BLaER1 treated with 17β-estradiol and CSF1 and Interleukin-3, amounts not matched to agents 10 nM and 100 nM (cell line): ENCODE data around the gene GABBR2.
A peak's percentile ranks its signal among the peaks of the same experiment; 100 is the strongest.

Experiments
- H3K27ac ChIP-seq, 11 experiments: shearing (Covaris generic); formaldehyde crosslinking; 2 replicates each; pipeline ENCODE4 v1.8.1; 2022
- H3K27me3 ChIP-seq, 11 experiments: shearing (Covaris generic); formaldehyde crosslinking; 2 replicates each; pipeline ENCODE4 v1.8.1; 2022
- H3K36me3 ChIP-seq, 11 experiments: shearing (Covaris generic); formaldehyde crosslinking; 2 replicates each; pipeline ENCODE4 v1.8.1; 2022
- H3K4me1 ChIP-seq, 10 experiments: shearing (Covaris generic); formaldehyde crosslinking; 2 replicates each; pipeline ENCODE4 v1.8.1; 2022
- H3K4me2 ChIP-seq, 11 experiments: shearing (Covaris generic); formaldehyde crosslinking; 2 replicates each; pipeline ENCODE4 v1.8.1; 2022
- H3K4me3 ChIP-seq, 10 experiments: shearing (Covaris generic); formaldehyde crosslinking; 2 replicates each; pipeline ENCODE4 v1.8.1; 2022
- H3K9ac ChIP-seq, 11 experiments: shearing (Covaris generic); formaldehyde crosslinking; 2 replicates each; pipeline ENCODE4 v1.8.1; 2022
- H3K9me3 ChIP-seq, 11 experiments: shearing (Covaris generic); formaldehyde crosslinking; replicated peaks in 1 of 11; 2 replicates each; pipeline ENCODE4 v1.8.1; 2022
- H4K20me1 ChIP-seq, 11 experiments: shearing (Covaris generic); formaldehyde crosslinking; 2 replicates each; pipeline ENCODE4 v1.8.1; 2022
- Cebpa-rat ChIP-seq, 11 experiments: shearing (Covaris generic); IDR thresholded peaks; 2 replicates each; pipeline ENCODE4 v1.8.1; 2022

The GABBR2 gene

DNA sequence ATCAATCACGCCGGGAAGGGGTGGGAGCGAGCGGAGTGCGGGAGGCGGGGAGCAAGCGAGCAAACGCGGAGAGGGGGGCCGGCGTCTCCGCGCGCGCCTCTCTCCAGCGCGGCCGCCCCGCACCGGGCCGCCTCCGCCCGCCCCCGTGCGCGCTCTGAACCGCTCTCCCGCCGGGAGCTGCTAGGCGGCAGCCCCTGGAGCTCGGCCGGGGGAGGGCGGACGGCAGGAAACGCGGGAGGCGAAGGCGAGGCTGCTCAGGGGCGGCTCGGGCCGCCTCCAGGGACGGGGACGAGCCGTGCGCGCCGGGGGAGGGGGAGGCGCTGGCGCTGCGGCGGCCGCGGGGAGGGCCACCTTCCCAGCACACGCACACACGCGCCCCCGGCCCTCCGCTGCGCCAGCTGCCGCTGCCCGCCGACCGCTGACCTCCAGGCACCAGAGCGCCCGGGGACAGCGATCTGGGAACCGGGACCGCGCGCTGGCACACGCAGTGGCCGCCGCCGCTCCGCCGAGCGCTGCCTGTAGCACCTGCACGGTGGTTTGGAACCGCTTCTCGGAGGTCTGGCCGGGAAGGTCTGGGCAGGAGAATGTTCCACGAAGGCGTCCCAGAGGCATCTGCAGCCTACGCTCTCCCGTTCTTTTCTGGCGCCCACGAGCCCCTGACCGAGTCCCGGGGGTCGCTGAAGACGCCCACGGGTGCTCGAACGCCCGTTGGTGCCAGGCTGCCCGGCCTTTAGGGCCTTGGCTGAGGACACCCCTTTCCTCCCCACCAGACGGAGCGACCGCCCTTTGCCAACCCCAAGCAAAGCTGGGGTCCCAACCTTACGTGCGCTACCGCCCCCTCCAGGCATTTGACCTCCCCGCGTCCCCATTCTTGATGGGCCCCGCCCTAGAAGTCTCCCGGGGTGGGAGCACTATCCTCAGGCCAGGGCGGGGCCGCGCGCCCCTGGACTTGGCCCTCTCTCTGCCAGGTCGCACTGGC is at the start of gene GABBR2:
Gene GABBR2, minus strand, starts transcription at position 3 of the 979 bp plus-strand sequence. CDS start 198 bp downstream, outside the sequence.
- Histone ChIP-seq H3K4me3 (peak within 1 kb of the TSS; percentile 37 to 64 (median 54)), H3K36me3 (no peaks in the 10 kb centered on the region), H3K9ac (0 out of 22 replicates have a peak within 1 kb of the TSS, but pooled peaks of 1 of the 11 experiments have one; percentile 14), H3K9me3 (peaks cover 0 to 6% (median 0%) of the 10 kb centered on the region in 11 experiments; a peak in 1 of 22 replicates), H3K4me2 (peak within 1 kb of the TSS; percentile 64 to 97 (median 90)), H4K20me1 (peaks cover 0 to 37% (median 9%) of the 10 kb centered on the region in 11 experiments; a peak in 12 of 22 replicates), H3K4me1 (peaks cover 11 to 31% (median 19%) of the 10 kb centered on the region in 10 experiments; a peak in 18 of 20 replicates), H3K27me3 (peaks cover 49 to 67% (median 55%) of the 10 kb centered on the region in 11 experiments), H3K27ac (no peak within 1 kb of the TSS)
- TF ChIP-seq Cebpa-rat (IDR thresholded peaks at IDR 0.05), result no peak

DNA sequence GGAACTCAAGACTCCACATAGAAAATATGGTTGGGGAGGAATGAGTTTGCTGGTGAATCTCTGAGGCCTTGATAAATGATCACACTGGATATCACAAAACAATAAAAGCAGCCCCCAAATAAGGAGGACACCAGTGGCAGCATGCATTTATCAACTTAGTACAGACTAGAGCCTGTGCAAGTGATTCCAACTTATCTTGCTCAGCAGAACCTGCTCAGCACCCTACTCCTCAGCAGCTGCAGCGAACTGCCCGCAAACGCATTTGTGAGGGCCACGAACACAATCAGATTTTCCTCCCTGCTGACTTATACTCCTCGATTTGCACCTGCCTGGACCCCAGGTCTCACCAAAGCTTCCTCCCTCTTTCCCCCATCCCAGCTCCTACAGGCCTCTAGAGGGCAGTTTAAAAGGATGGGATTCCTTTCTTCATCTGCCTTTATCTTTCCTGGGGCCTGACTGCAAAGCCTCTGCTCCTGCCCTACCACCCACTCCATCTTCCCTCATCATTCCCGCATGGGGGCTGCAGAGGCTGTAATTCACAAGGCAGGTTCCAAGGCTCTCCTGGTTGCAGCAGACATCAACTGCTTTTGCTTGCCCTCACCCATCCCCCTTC is 46.4 kb upstream of the GABBR2 start:
- Histone ChIP-seq H3K9ac (no peak overlapping the region), H3K4me1 (peaks cover 0 to 8% (median 0%) of the 10 kb centered on the region in 10 experiments; a peak in 3 of 20 replicates), H3K9me3 (peaks cover 17 to 20% (median 18%) of the 10 kb centered on the region in 11 experiments; a peak in 21 of 22 replicates), H4K20me1 (no peaks in the 10 kb centered on the region), H3K27ac (no peak overlapping the region), H3K4me3 (no peak overlapping the region), H3K27me3 (no peaks in the 10 kb centered on the region), H3K4me2 (no peak overlapping the region), H3K36me3 (peaks cover 37 to 93% (median 85%) of the 10 kb centered on the region in 11 experiments)
- TF ChIP-seq Cebpa-rat (IDR thresholded peaks at IDR 0.05), result no peak

DNA sequence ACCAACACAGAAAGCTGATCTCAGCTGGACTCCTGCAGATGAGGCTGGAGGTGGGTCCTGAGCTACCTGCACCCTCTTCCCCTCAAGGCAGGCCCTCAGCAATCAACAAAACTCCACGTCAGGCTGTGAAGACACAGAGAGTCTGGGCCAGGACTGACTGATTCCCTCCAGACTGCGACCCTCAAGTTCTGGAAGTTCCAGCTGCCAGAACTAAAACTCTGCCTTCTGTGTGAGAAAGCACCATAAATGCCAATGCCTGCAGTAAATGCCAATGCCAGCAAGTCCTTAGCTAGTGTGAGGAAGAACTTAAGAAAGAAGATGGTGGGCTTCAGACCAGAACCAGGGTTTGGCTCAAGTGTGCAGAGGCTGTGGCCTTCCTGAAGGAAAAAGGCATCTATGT is 42.5 kb upstream of the GABBR2 start:
- Histone ChIP-seq H3K36me3 (peaks cover 35 to 98% (median 84%) of the 10 kb centered on the region in 11 experiments), H4K20me1 (0 out of 22 replicates have a peak, but pooled peaks cover 0 to 6% (median 0%) of the 10 kb centered on the region in 11 experiments), H3K27me3 (no peaks in the 10 kb centered on the region), H3K27ac (no peak overlapping the region), H3K4me3 (no peak overlapping the region), H3K4me1 (peaks cover 0 to 8% (median 0%) of the 10 kb centered on the region in 10 experiments; a peak in 3 of 20 replicates), H3K9me3 (no peaks in the 10 kb centered on the region), H3K9ac (no peak overlapping the region), H3K4me2 (no peak overlapping the region)
- no peak for TF ChIP-seq Cebpa-rat (IDR thresholded peaks at IDR 0.05)

DNA sequence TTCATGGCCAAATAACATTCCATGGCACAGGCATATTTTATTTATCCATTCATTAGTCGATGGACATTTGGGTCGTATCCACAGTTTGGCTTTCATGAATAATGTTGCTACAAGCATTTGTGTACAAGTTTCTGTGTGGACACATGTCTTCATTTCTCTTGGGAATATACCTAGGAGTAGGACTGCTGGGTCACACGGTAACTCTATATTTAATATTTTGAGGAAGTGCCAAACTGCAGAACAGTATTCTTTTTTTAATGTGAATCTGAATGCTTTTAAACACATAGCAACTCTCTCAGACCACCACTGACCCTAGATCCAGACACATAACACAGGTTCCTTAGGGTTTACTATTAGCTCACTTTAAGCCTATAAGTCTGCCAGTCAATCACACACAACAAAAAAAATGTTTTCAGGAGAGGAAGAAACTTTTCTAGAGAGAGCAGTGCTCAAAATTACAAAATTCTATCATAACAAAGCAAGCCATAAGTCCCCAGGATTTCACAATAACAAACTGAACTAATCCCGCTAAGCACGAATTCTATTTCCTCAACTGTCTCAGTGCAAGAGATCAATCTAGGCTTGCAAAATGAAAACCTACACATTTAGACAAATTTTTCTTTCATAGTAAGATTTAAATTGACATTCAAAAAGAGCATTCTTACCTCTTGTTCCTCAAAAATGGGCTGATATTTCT is 41.8 kb upstream of the GABBR2 start:
- Histone ChIP-seq H3K27me3 (no peaks in the 10 kb centered on the region), H4K20me1 (0 out of 22 replicates have a peak, but pooled peaks cover 0 to 6% (median 0%) of the 10 kb centered on the region in 11 experiments), H3K4me3 (no peak overlapping the region), H3K9ac (no peak overlapping the region), H3K36me3 (peaks cover 28 to 98% (median 84%) of the 10 kb centered on the region in 11 experiments), H3K4me2 (no peak overlapping the region; a peak in 1 of 22 replicates), H3K9me3 (no peaks in the 10 kb centered on the region), H3K4me1 (peaks cover 0 to 8% (median 0%) of the 10 kb centered on the region in 10 experiments; a peak in 3 of 20 replicates), H3K27ac (no peak overlapping the region)
- TF ChIP-seq Cebpa-rat (IDR thresholded peaks at IDR 0.05), result 0 out of 22 replicates have a peak, but pooled peaks of 1 of the 11 experiments have one; percentile 21

DNA sequence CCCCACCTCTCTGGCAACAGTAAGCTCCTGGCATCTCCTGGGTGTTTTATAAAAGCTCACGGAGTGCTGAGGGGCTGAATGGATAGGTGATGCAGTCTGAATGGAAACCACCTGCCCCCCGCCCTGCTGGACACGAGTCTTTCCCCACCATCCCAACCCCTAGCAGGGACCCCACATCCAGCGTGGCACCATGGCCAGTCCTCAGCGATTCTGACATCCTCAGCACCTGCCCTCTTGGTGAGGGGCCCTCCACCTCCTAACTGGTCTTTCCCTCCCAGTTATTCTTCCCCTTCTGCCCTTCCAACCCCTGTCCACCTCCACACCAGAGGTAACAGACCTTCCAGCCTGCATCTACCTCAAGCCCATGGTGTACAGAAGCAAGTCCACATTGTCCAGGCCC is 38.7 kb upstream of the GABBR2 start:
- Histone ChIP-seq H3K27me3 (no peaks in the 10 kb centered on the region), H3K9me3 (no peaks in the 10 kb centered on the region), H3K9ac (no peak overlapping the region), H3K36me3 (peaks cover 19 to 89% (median 73%) of the 10 kb centered on the region in 11 experiments; a peak in 21 of 22 replicates), H4K20me1 (0 out of 22 replicates have a peak, but pooled peaks cover 0 to 6% (median 0%) of the 10 kb centered on the region in 11 experiments), H3K4me2 (no peak overlapping the region), H3K4me3 (no peak overlapping the region), H3K27ac (no peak overlapping the region), H3K4me1 (peaks cover 6 to 13% (median 10%) of the 10 kb centered on the region in 10 experiments; a peak in 14 of 20 replicates)
- no peak for TF ChIP-seq Cebpa-rat (IDR thresholded peaks at IDR 0.05)

DNA sequence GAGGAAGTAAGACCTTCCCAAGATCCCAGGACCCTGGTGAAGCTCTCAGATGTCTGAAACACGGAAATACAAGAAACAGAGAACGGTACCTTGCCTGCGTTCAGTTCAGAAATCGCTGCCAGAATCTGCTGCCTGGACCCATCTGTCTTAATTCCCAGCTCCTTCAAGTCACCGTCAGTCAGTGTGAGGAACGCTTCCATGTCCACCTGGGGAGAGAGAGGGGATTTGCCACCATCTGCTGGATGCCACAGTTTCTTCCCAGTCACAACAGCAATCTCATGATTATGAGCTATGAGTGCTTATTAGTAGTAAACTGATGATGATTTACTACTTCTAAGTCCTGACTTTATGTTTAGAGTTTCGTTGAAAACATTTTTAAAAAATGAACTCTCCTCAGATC is 36.7 kb upstream of the GABBR2 start:
- Histone ChIP-seq H3K9ac (no peak overlapping the region), H3K27ac (no peak overlapping the region), H3K9me3 (no peaks in the 10 kb centered on the region), H3K36me3 (peaks cover 19 to 78% (median 59%) of the 10 kb centered on the region in 11 experiments; a peak in 20 of 22 replicates), H3K4me1 (peaks cover 4 to 13% (median 10%) of the 10 kb centered on the region in 10 experiments; a peak in 14 of 20 replicates), H3K4me2 (no peak overlapping the region), H4K20me1 (0 out of 22 replicates have a peak, but pooled peaks cover 0 to 6% (median 0%) of the 10 kb centered on the region in 11 experiments), H3K27me3 (no peaks in the 10 kb centered on the region), H3K4me3 (no peak overlapping the region)
- no peak for TF ChIP-seq Cebpa-rat (IDR thresholded peaks at IDR 0.05)

DNA sequence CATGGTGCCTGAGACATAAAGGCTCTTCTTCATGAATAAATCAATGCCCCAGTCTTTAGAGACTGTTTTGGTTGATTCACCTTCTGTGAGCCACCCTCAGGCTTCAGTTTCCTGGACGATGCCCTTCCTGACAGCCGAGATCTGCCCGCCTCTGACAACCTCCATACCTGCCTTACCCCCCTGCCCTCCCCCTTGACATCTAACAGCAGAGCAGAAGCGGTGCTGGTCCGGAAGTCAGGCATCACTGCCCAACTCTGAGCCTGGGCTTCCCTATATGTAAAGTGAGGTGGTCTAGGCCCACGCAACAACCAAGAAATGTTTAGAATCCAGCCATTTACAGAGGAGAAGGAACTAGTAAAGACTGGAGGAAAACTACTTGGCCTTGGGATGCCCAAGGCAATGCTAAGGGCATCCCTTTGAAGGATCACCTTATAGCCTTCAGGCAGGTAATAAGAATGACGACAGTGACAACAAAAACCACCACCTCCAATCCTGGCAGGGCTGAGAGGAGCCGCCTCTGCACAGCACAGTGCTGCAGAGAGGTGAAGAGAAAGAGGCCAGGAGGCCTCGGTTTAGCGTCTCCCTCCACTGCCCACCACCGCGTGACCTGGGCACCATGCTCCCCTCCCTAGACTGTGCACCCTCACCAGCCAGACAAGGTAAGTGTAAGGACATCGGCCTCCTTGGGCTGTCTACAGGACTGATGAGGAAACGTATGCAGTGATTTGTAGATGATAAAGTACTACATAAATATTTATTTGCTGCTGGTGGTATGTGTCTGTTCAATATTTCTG is 35.3 kb upstream of the GABBR2 start:
- Histone ChIP-seq H3K9ac (no peak overlapping the region), H3K27ac (no peak overlapping the region), H3K4me1 (peaks cover 0 to 13% (median 10%) of the 10 kb centered on the region in 10 experiments; a peak in 11 of 20 replicates), H3K27me3 (no peaks in the 10 kb centered on the region), H3K4me2 (peak overlapping the region in 6 of 11 experiments; percentile 9 to 42 (median 27); a peak in 8 of 22 replicates), H3K9me3 (peaks cover 0 to 5% (median 4%) of the 10 kb centered on the region in 11 experiments; a peak in 15 of 22 replicates), H3K4me3 (no peak overlapping the region), H4K20me1 (0 out of 22 replicates have a peak, but pooled peaks cover 0 to 6% (median 0%) of the 10 kb centered on the region in 11 experiments), H3K36me3 (peaks cover 11 to 74% (median 55%) of the 10 kb centered on the region in 11 experiments; a peak in 21 of 22 replicates)
- TF ChIP-seq Cebpa-rat (IDR thresholded peaks at IDR 0.05), result no peak
